Activated CD4-positive, alpha-beta T cell treated with anti-CD3 and anti-CD28 coated beads, Interleukin-2, amount 10 ng/mL, durations not matched to agents 7 days and 5 days (primary cell): Measurements from ENCODE around the gene PTH1R. TPM values are rescaled to one million over a fixed set of nuclear protein-coding genes. Genes with fewer than 3 reads are reported as not detected.
A peak's percentile ranks its signal among the peaks of the same experiment; 100 is the strongest.

Source experiments
- CTCF ChIA-PET: fragments of 350-600 bp; sonication (Branson Sonifier 250); formaldehyde crosslinking; loops from one replicate; lab custom pipeline; 2021; ENCODE audit warnings: antibody characterized with exemption; lab: Charles Lee
- POLR2A ChIA-PET: fragments of 350-600 bp; sonication (Branson Sonifier 250); formaldehyde crosslinking; loops from one replicate; lab custom pipeline; 2021; ENCODE audit warnings: antibody characterized with exemption; lab: Charles Lee
- DNase-seq: peaks from one replicate; pipeline ENCODE4 v3.0.0-alpha.2; 2020
- H3K27ac Mint-ChIP-seq: one replicate; pipeline ENCODE4 v1.8.0; 2021; ENCODE audit warnings: mild to moderate bottlenecking, moderate library complexity, mixed read lengths
- H3K27me3 Mint-ChIP-seq: one replicate; pipeline ENCODE4 v1.8.0; 2021; ENCODE audit warnings: mixed read lengths
- H3K36me3 Mint-ChIP-seq: one replicate; pipeline ENCODE4 v1.8.0; 2021; ENCODE audit warnings: low read depth, mixed read lengths
- H3K4me1 Mint-ChIP-seq: one replicate; pipeline ENCODE4 v1.8.0; 2021; ENCODE audit warnings: mixed read lengths
- H3K4me3 Mint-ChIP-seq: one replicate; pipeline ENCODE4 v1.8.0; 2021; ENCODE audit warnings: mild to moderate bottlenecking, moderate library complexity, mixed read lengths
- H3K9me3 Mint-ChIP-seq: one replicate; pipeline ENCODE4 v1.8.0; 2021; ENCODE audit warnings: mixed read lengths
- total RNA-seq, 2 experiments: library from RNA; stranded (reverse); gene quantifications; one replicate each; pipeline ENCODE4 v1.2.3, GENCODE V29; 2021

Gene PTH1R
- total RNA-seq, 2 experiments from 2014 or later: not detected

GRCh38 chr3:46844881-46845312, 32.6 kb upstream of the PTH1R start:
- Mint-ChIP-seq H3K9me3 (peaks cover 20% of the 10 kb centered on the region), H3K27me3 (peaks cover 26% of the 10 kb centered on the region), H3K4me1 (peaks cover 10% of the 10 kb centered on the region), H3K36me3 (no peaks in the 10 kb centered on the region), H3K4me3 (peak overlapping the region; percentile 54), H3K27ac (no peak overlapping the region)
- ChIA-PET POLR2A (interaction anchor here (1.5 kb wide), 1 partner anchor 15 kb away, joined by 3 read pairs; no protein-coding TSS in a partner anchor), CTCF (interaction anchor here (1.0 to 1.8 kb wide), 5 partner anchors 8 to 516 kb away, joined by 3 to 7 read pairs (median 5); no protein-coding TSS in a partner anchor)
- no peak for DNase-seq

- POLR2A ChIA-PET: interaction anchor here (1.5 kb wide), 1 partner anchor 15 kb away, joined by 3 read pairs; no protein-coding TSS in a partner anchor
- Mint-ChIP-seq H3K27me3 (peaks cover 25% of the 10 kb centered on the region), H3K4me3 (peak overlapping the region; percentile 54), H3K4me1 (peaks cover 10% of the 10 kb centered on the region), H3K27ac (peak overlapping the region; percentile 73), H3K9me3 (peaks cover 17% of the 10 kb centered on the region), H3K36me3 (no peaks in the 10 kb centered on the region)
- CTCF ChIA-PET: interaction anchor here (1.0 to 1.8 kb wide), 7 partner anchors 9 to 516 kb away, joined by 3 to 7 read pairs (median 4); partner anchors contain the start of gene ALS2CL
- no peak for DNase-seq
Measured at GRCh38 chr3:46845397-46845859, 32.1 kb upstream of the PTH1R start.

DNA sequence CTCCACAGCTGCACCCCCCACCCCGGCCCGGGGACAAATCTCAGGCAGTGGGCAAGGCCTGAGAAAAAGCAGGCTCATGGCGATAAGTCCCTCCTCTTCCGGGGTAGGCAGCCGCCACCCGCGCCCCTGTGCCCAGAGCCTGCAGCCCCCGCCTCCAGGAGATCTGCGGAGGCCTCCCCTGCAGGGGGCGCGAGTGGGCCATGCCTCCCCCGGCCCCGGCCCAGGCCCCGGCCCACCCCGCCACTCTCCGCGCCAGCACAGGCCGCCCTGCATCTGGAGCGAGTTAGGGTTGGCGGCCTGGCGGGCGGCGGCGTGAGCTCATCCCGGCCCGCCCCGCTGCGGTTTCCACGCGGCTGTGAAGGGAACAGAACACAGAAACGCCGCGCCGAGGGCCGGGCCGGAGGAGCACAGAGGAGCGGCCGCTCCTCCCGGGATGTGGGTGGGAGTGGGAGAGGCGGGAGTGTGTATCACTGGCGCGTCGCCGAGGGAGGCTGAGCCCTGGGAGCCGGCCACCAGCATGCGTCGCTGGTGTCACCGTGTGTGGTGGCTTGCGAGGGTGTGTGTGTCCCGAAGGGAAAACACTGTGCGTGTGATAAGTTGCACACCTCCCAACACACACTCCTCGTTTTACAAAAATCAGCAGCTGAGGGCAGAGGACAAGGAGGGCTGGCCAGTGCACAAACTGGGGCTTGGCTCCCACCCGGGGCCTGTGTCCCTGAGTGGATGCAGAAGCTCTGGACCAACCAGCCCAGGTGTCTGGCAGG, 31.5 kb upstream of the PTH1R start:
- Mint-ChIP-seq H3K4me3 (peak overlapping the region; percentile 54), H3K36me3 (no peaks in the 10 kb centered on the region), H3K27ac (peak overlapping the region; percentile 73), H3K9me3 (peaks cover 12% of the 10 kb centered on the region), H3K4me1 (peaks cover 10% of the 10 kb centered on the region), H3K27me3 (peaks cover 23% of the 10 kb centered on the region)
- ChIA-PET POLR2A (interaction anchor here (1.5 kb wide), 1 partner anchor 14 kb away, joined by 3 read pairs; no protein-coding TSS in a partner anchor), CTCF (interaction anchor here (0.6 to 1.8 kb wide), 8 partner anchors 10 to 1984 kb away, joined by 3 to 7 read pairs (median 4); partner anchors contain the start of gene ALS2CL)
- DNase-seq: peak; percentile 69

DNA sequence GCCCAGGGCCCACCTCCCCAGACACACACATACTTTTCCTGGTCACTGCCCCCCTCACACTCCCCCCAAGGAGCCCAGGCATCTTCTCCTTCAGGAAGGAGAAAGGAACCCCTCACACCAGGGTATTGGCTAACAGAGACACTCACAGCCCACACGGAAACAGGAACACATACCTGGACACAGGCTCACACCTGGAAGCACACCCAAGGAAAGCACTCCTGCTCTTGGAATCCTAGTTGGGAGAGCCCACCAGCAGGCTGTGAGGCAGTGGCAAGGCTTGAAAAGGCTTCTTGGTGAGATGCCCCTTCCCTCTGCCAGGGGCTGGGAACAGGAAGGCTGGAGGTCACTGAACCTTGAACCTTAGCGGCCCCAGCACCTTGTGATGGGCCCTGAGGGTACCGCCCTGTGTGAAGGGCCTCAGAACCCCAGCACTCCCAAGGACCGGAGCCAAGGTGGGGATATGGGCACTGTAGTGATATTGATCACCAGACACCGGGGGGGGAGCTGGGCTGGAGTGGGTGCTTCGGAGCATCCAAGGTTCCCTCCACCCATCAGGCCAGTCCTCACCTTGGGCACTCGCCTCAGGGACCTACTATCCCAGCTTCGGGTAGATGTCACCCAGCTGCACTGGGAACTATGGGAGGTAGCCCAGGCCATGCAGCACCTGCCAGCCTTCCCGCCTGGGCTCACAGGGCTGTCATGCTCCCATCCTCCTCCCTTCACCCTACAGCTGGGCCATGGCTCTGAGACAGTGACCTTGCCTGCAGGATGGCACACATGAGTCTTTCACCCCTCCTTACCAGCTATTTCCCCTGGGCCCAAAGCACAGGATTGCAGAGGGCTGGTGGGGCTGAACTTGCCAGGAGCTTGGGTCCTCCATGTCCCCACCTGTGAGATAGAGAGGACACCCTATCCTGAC, 30.6 kb upstream of the PTH1R start:
- ChIA-PET POLR2A (interaction anchor here (0.7 to 1.5 kb wide), 2 partner anchors 13 to 141 kb away, joined by 3 read pairs; no protein-coding TSS in a partner anchor), CTCF (interaction anchor here (0.6 to 1.8 kb wide), 10 partner anchors 12 to 1983 kb away, joined by 3 to 7 read pairs (median 4); partner anchors contain the start of gene ALS2CL)
- DNase-seq: no peak
- H3K4me3 Mint-ChIP-seq: peak overlapping the region; percentile 50
- H3K36me3 Mint-ChIP-seq: no peaks in the 10 kb centered on the region
- H3K27me3 Mint-ChIP-seq: peaks cover 18% of the 10 kb centered on the region
- peaks cover 10% of the 10 kb centered on the region for H3K4me1 Mint-ChIP-seq
- peaks cover 6% of the 10 kb centered on the region for H3K9me3 Mint-ChIP-seq
- peak overlapping the region; percentile 13 for H3K27ac Mint-ChIP-seq

DNA sequence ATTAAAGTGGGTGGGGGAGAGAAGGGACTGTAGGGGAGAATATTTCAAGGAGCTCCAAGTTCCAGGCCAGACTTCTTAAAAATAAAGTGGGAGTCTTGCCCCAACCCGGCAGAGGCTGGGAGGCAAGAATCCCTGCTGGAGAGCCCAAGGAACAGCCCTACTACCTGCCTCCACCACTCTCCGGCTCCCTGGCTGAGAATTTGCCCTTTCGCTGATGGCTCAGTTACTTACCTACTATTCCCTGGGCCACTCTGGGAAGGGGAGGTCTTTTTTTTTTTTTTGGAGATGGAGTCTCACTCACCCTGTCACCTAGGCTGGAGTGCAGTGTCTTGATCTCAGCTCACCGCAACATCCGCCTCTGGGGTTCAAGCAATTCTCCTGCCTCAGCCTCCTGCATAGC, 29.8 kb upstream of the PTH1R start:
- no peak overlapping the region for H3K27ac Mint-ChIP-seq
- CTCF ChIA-PET: interaction anchor here (0.6 to 1.5 kb wide), 5 partner anchors 40 to 573 kb away, joined by 3 to 6 read pairs (median 3); no protein-coding TSS in a partner anchor
- peaks cover 6% of the 10 kb centered on the region for H3K9me3 Mint-ChIP-seq
- no peaks in the 10 kb centered on the region for H3K36me3 Mint-ChIP-seq
- H3K4me3 Mint-ChIP-seq: no peak overlapping the region
- POLR2A ChIA-PET: interaction anchor here (0.7 kb wide), 2 partner anchors 140 to 248 kb away, joined by 3 read pairs; no protein-coding TSS in a partner anchor
- no peak for DNase-seq
- peaks cover 13% of the 10 kb centered on the region for H3K27me3 Mint-ChIP-seq
- H3K4me1 Mint-ChIP-seq: peaks cover 10% of the 10 kb centered on the region

GRCh38 chr3:46848271-46849044, 29.1 kb upstream of the PTH1R start:
- Mint-ChIP-seq H3K36me3 (no peaks in the 10 kb centered on the region), H3K27me3 (peaks cover 8% of the 10 kb centered on the region), H3K4me1 (peaks cover 10% of the 10 kb centered on the region), H3K9me3 (no peaks in the 10 kb centered on the region), H3K4me3 (no peak overlapping the region), H3K27ac (no peak overlapping the region)
- peak; percentile 55 for DNase-seq
- ChIA-PET POLR2A (interaction anchor here (0.7 kb wide), 1 partner anchor 247 kb away, joined by 3 read pairs; no protein-coding TSS in a partner anchor), CTCF (interaction anchor here (1.0 to 2.9 kb wide), 3 partner anchors 50 to 61 kb away, joined by 3 to 7 read pairs (median 3); no protein-coding TSS in a partner anchor)

- ChIA-PET CTCF (interaction anchor here (2.9 kb wide), 1 partner anchor 60 kb away, joined by 7 read pairs; no protein-coding TSS in a partner anchor), POLR2A (no interaction called here)
- DNase-seq: no peak
- H3K27ac Mint-ChIP-seq: peak overlapping the region; percentile 74
- no peaks in the 10 kb centered on the region for H3K36me3 Mint-ChIP-seq
- no peak overlapping the region for H3K4me3 Mint-ChIP-seq
- H3K4me1 Mint-ChIP-seq: peaks cover 10% of the 10 kb centered on the region
- peaks cover 4% of the 10 kb centered on the region for H3K27me3 Mint-ChIP-seq
- no peaks in the 10 kb centered on the region for H3K9me3 Mint-ChIP-seq
Measured at GRCh38 chr3:46849045-46849631, 28.4 kb upstream of the PTH1R start.

GRCh38 chr3:46849686-46850467, 27.6 kb upstream of the PTH1R start:
- H3K36me3 Mint-ChIP-seq: no peaks in the 10 kb centered on the region
- H3K9me3 Mint-ChIP-seq: no peaks in the 10 kb centered on the region
- H3K27me3 Mint-ChIP-seq: no peaks in the 10 kb centered on the region
- no peak overlapping the region for H3K4me3 Mint-ChIP-seq
- peaks cover 10% of the 10 kb centered on the region for H3K4me1 Mint-ChIP-seq
- CTCF ChIA-PET: interaction anchor here (1.0 to 2.9 kb wide), 2 partner anchors 25 to 60 kb away, joined by 3 to 7 read pairs; no protein-coding TSS in a partner anchor
- no peak for DNase-seq
- H3K27ac Mint-ChIP-seq: no peak overlapping the region
- POLR2A ChIA-PET: no interaction called here

- ChIA-PET POLR2A (no interaction called here), CTCF (interaction anchor here (1.0 to 2.9 kb wide), 2 partner anchors 24 to 59 kb away, joined by 3 to 7 read pairs; no protein-coding TSS in a partner anchor)
- no peak for DNase-seq
- Mint-ChIP-seq H3K36me3 (no peaks in the 10 kb centered on the region), H3K4me1 (peaks cover 7% of the 10 kb centered on the region), H3K4me3 (no peak overlapping the region), H3K9me3 (no peaks in the 10 kb centered on the region), H3K27ac (no peak overlapping the region), H3K27me3 (no peaks in the 10 kb centered on the region)
Measured at GRCh38 chr3:46850468-46850779, 27.1 kb upstream of the PTH1R start.

DNA sequence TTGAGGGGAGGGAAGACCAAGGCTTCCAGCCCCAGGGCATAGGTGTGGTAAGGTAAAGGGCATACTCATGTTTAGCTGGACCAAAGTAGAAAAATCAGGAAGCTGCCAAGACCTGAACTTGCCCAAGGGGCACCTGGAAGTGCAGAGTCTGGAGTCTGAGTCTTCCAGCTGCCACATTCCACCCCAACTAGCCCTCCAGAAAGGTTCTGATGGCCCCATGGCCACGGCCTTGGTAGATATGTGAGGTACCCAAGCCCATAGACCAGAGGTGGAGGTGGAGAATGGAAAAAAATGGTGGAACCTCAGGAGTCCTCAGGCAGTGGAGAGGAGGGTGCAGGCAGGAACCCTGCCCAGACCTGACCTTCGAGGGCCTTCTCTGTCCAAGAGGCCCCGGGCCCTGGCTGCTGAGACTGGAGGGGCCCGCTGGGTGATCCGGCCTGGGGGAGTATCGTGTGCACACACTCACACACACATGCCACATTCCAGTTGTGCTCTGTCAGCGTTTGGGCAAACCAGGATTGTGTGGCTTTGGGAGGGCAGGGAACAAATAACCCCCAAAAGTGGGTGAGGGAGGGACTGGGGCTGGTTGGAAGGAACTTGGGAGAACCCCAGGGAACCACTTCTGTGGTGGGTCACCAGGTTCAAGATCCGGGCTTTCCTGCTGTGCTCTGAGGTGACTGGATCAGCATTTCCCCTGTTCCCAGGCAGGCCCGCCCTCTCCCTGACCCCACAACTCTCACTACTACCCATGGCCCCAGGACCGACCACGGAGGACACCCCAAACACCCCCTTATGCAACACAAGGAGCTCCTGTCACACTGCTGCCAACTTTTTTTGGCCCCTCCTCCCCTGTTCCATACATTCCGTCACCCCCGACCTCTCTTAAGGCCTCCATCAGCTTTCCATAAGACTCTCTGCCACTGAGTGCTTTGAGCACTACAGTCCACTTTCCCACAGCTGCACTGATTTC, 25.9 kb upstream of the PTH1R start:
- Mint-ChIP-seq H3K4me1 (peaks cover under 1% of the 10 kb centered on the region), H3K4me3 (no peak overlapping the region), H3K9me3 (no peaks in the 10 kb centered on the region), H3K27me3 (no peaks in the 10 kb centered on the region), H3K27ac (no peak overlapping the region), H3K36me3 (no peaks in the 10 kb centered on the region)
- DNase-seq: no peak
- ChIA-PET POLR2A (no interaction called here), CTCF (interaction anchor here (0.6 to 2.9 kb wide), 3 partner anchors 58 to 252 kb away, joined by 3 to 7 read pairs (median 3); no protein-coding TSS in a partner anchor)
